Endodermal cell (in vitro differentiated cells): ENCODE data around the gene PSMA8. TPM values are rescaled to one million over a fixed set of nuclear protein-coding genes. Genes with fewer than 3 reads are reported as not detected.

Source experiments
- DNase-seq: peaks from one replicate; pipeline ENCODE4 v3.0.0-alpha.2; 2017
- H3K27ac ChIP-seq: 2 replicates; pipeline ENCODE4 v1.5.1; 2013; ENCODE audit warnings: mild to moderate bottlenecking, low read depth, low read length, moderate library complexity
- H3K27me3 ChIP-seq: 2 replicates; pipeline ENCODE4 v1.6.1; 2013; ENCODE audit warnings: mild to moderate bottlenecking, low read length, moderate library complexity; ENCODE audit not compliant: insufficient read depth, control insufficient read depth, poor library complexity, severe bottlenecking
- H3K36me3 ChIP-seq: 2 replicates; pipeline ENCODE4 v1.7.0; 2013; ENCODE audit warnings: mild to moderate bottlenecking, low read length, moderate library complexity; ENCODE audit not compliant: control insufficient read depth, insufficient read depth
- H3K4me1 ChIP-seq: one replicate; pipeline ENCODE4 v1.7.0; 2013; ENCODE audit warnings: low read length; ENCODE audit not compliant: control insufficient read depth, insufficient read depth
- H3K4me3 ChIP-seq: 2 replicates; pipeline ENCODE4 v1.5.1; 2013; ENCODE audit warnings: mild to moderate bottlenecking, low read length, moderate library complexity
- H3K9ac ChIP-seq: 2 replicates; pipeline ENCODE4 v1.6.1; 2013; ENCODE audit warnings: mild to moderate bottlenecking, low read length, moderate library complexity; ENCODE audit not compliant: poor library complexity, severe bottlenecking; ENCODE audit errors: extremely low read depth
- H3K9me3 ChIP-seq: 2 replicates; pipeline ENCODE4 v1.6.1; 2013; ENCODE audit warnings: mild to moderate bottlenecking, low read length, moderate library complexity; ENCODE audit not compliant: control insufficient read depth
- H3K27ac Mint-ChIP-seq: 2 replicates; pipeline ENCODE4 v1.8.0; 2020; ENCODE audit warnings: mixed read lengths
- H3K27me3 Mint-ChIP-seq: 2 replicates; pipeline ENCODE4 v1.8.0; 2021; ENCODE audit warnings: mild to moderate bottlenecking, mixed read lengths; ENCODE audit not compliant: insufficient read depth
- H3K36me3 Mint-ChIP-seq: 2 replicates; pipeline ENCODE4 v1.8.0; 2020; ENCODE audit warnings: low read depth, mixed read lengths
- H3K4me1 Mint-ChIP-seq: 2 replicates; pipeline ENCODE4 v1.8.0; 2020; ENCODE audit warnings: mixed read lengths
- H3K4me3 Mint-ChIP-seq: 2 replicates; pipeline ENCODE4 v1.8.0; 2020; ENCODE audit warnings: mild to moderate bottlenecking, moderate library complexity, mixed read lengths
- H3K9me3 Mint-ChIP-seq: 2 replicates; pipeline ENCODE4 v1.8.0; 2020; ENCODE audit warnings: mild to moderate bottlenecking, mixed read lengths
- WGBS, 2 experiments: methylation state at CpG; one replicate each; pipeline versions ENCODE4 v1.1.5 to v1.1.7; 2013; ENCODE audit warnings: missing lambda C conversion rate in 2 of 2, mixed read lengths in 1 of 2; ENCODE audit not compliant: insufficient coverage in 1 of 2, insufficient read length in 1 of 2; 5-methylcytosine and 5-hydroxymethylcytosine counted together
- total RNA-seq, 2 donors: library from RNA; stranded (reverse); fragmentation: NEBNext Ultra II Directional in 1 of 2; extraction: Animal tissue kit (Norgen Biotek cat#: 25700) in 1 of 2; gene quantifications; 2 replicates in 1 of 2; 3 replicates in 1 of 2; pipeline ENCODE4 v1.2.1, GENCODE V29; 2021
- TF ChIP-seq, protein P1 (sequence below): fragments of 200-600 bp; sonication (generic); conservative IDR thresholded peaks from 2 replicates; pipeline ENCODE4 v1.5.0; 2021; ENCODE audit warnings: antibody characterized with exemption, mild to moderate bottlenecking

The PSMA8 gene
- total RNA-seq, 2 donors from 2014 or later: not detected

DNA sequence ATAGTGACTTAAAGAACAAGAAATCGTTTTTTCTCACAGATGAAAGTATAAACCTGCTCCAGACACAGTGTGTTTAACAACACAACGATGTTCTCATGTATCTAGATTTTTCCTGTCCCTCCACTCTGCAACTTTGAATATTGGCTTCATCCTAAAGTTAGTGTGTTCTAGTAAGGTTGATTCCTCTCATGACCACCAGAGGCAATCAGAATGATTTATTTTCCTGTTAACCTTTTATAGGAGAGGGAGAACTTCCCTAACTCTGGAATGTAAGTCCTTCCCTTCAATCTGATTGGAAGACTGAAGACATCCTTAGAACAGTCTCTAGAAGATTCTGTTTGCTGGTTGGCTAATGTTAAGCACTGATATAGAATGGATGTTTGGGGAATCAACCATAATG is 51.6 kb downstream of the PSMA8 start:
- Histone ChIP-seq H3K27ac (no peak overlapping the region), H3K9me3 (no peaks in the 10 kb centered on the region), H3K4me1 (no peaks in the 10 kb centered on the region), H3K36me3 (no peaks in the 10 kb centered on the region), H3K4me3 (no peak overlapping the region), H3K9ac (no peak overlapping the region), H3K27me3 (no peaks in the 10 kb centered on the region)
- 67 to 90% methylated on average over 1 to 2 of the region's 2 CpGs for WGBS, 2 experiments
- Mint-ChIP-seq H3K4me3 (no peak overlapping the region), H3K27me3 (no peaks in the 10 kb centered on the region), H3K9me3 (no peaks in the 10 kb centered on the region), H3K4me1 (no peaks in the 10 kb centered on the region), H3K27ac (no peak overlapping the region), H3K36me3 (no peaks in the 10 kb centered on the region)
- TF ChIP-seq, protein P1, sequence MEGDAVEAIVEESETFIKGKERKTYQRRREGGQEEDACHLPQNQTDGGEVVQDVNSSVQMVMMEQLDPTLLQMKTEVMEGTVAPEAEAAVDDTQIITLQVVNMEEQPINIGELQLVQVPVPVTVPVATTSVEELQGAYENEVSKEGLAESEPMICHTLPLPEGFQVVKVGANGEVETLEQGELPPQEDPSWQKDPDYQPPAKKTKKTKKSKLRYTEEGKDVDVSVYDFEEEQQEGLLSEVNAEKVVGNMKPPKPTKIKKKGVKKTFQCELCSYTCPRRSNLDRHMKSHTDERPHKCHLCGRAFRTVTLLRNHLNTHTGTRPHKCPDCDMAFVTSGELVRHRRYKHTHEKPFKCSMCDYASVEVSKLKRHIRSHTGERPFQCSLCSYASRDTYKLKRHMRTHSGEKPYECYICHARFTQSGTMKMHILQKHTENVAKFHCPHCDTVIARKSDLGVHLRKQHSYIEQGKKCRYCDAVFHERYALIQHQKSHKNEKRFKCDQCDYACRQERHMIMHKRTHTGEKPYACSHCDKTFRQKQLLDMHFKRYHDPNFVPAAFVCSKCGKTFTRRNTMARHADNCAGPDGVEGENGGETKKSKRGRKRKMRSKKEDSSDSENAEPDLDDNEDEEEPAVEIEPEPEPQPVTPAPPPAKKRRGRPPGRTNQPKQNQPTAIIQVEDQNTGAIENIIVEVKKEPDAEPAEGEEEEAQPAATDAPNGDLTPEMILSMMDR: peak; percentile 70
- no peak for DNase-seq

DNA sequence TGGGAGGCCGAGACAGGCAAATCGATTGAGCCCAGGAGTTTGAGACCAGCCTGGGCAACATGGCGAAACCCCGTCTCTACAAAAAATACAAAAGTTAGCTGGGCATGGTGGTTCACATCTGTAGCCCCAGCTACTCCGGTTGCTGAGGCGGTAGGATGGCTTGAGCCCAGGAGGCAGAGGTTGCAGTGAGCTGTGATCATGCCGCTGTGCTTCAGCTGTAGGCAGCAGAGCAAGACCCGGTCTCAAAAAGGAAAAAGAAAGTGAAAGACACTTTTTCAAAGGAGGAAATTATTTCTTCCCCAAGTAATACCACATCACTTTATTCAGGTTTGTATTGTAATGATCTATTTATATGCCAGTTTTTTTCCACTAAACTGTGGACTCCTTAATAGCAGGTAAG is 56.8 kb downstream of the PSMA8 start:
- no peak for DNase-seq

DNA sequence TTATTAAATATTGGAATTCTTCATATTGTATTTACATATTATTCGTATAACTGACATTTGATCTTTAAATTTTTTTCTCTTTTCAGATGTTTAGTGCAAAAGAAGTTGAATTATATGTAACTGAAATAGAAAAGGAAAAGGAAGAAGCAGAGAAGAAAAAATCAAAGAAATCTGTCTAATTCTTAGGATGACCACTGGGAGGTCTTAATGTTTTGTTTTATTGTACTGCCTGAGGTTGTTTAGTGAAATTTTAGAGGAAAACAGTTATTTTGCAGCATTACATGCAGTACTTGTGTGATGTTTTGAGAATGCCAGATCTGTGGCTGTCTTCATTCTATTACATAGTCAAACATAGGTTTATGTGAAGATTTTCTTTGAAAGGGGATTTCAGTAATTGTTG is 58.6 kb downstream of the PSMA8 start:
- Histone ChIP-seq H3K27ac (no peak overlapping the region), H3K4me3 (no peak overlapping the region), H3K9ac (no peak overlapping the region), H3K27me3 (no peaks in the 10 kb centered on the region), H3K36me3 (no peaks in the 10 kb centered on the region), H3K4me1 (no peaks in the 10 kb centered on the region), H3K9me3 (no peaks in the 10 kb centered on the region)
- no CpG with 5 or more reads among the region's 1 CpG for WGBS, 2 experiments
- H3K27ac Mint-ChIP-seq: no peak overlapping the region
- no peaks in the 10 kb centered on the region for H3K36me3 Mint-ChIP-seq
- H3K27me3 Mint-ChIP-seq: no peaks in the 10 kb centered on the region
- no peak for DNase-seq
- H3K9me3 Mint-ChIP-seq: no peaks in the 10 kb centered on the region
- no peaks in the 10 kb centered on the region for H3K4me1 Mint-ChIP-seq
- H3K4me3 Mint-ChIP-seq: no peak overlapping the region
- TF ChIP-seq, protein P1: peak; percentile 44

More for the DNA sequence above, 56.8 kb downstream of the PSMA8 start:
- Mint-ChIP-seq H3K4me3 (no peak overlapping the region), H3K4me1 (no peaks in the 10 kb centered on the region), H3K9me3 (no peaks in the 10 kb centered on the region), H3K27me3 (no peaks in the 10 kb centered on the region), H3K36me3 (no peaks in the 10 kb centered on the region), H3K27ac (no peak overlapping the region)
- Histone ChIP-seq H3K27me3 (no peaks in the 10 kb centered on the region), H3K4me3 (no peak overlapping the region), H3K4me1 (no peaks in the 10 kb centered on the region), H3K36me3 (no peaks in the 10 kb centered on the region), H3K9ac (no peak overlapping the region), H3K9me3 (no peaks in the 10 kb centered on the region), H3K27ac (no peak overlapping the region)
- TF ChIP-seq, protein P1: no peak
- 93 to 95% methylated on average over 5 to 7 of the region's 8 CpGs for WGBS, 2 experiments
